Mesothelial cell of epicardium (in vitro differentiated cells): Measurements from ENCODE around the gene ITIH1. TPM values are rescaled to one million over a fixed set of nuclear protein-coding genes. Genes with fewer than 3 reads are reported as not detected.

ENCODE experiments used
- DNase-seq, 2 experiments: peaks; one replicate each; pipeline ENCODE4 v3.0.0; 2021; ENCODE audit warnings: low spot score in 2 of 2; ENCODE audit not compliant: unreplicated experiment in 2 of 2
- H3K27ac Mint-ChIP-seq: 2 replicates; pipeline ENCODE4 v1.8.0; 2021; ENCODE audit warnings: mixed read lengths
- H3K27me3 Mint-ChIP-seq: 2 replicates; pipeline ENCODE4 v1.8.0; 2021; ENCODE audit warnings: low read depth, mixed read lengths
- H3K36me3 Mint-ChIP-seq: 2 replicates; pipeline ENCODE4 v1.8.0; 2021; ENCODE audit warnings: mixed read lengths
- H3K4me1 Mint-ChIP-seq: 2 replicates; pipeline ENCODE4 v1.8.0; 2021; ENCODE audit warnings: mixed read lengths
- H3K4me3 Mint-ChIP-seq: 2 replicates; pipeline ENCODE4 v1.8.0; 2021; ENCODE audit warnings: mild to moderate bottlenecking, moderate library complexity, mixed read lengths
- H3K9me3 Mint-ChIP-seq: 2 replicates; pipeline ENCODE4 v1.8.0; 2021; ENCODE audit warnings: mixed read lengths
- total RNA-seq: library from RNA; stranded (reverse); gene quantifications from 3 replicates; pipeline ENCODE4 v1.2.1, GENCODE V29; 2021
- TF ChIP-seq, protein P1 (sequence below): fragments of 200-600 bp; sonication (generic); IDR thresholded peaks from one replicate; pipeline ENCODE4 v1.5.0; 2021; ENCODE audit warnings: antibody characterized with exemption; ENCODE audit not compliant: unreplicated experiment

ITIH1 gene
- total RNA-seq, 1 donor from 2014 or later: not detected

- Mint-ChIP-seq H3K9me3 (peaks cover 10% of the 10 kb centered on the region), H3K4me3 (no peak overlapping the region), H3K27ac (no peak overlapping the region), H3K27me3 (no peaks in the 10 kb centered on the region), H3K4me1 (no peaks in the 10 kb centered on the region), H3K36me3 (peaks cover 58% of the 10 kb centered on the region)
- TF ChIP-seq, protein P1, sequence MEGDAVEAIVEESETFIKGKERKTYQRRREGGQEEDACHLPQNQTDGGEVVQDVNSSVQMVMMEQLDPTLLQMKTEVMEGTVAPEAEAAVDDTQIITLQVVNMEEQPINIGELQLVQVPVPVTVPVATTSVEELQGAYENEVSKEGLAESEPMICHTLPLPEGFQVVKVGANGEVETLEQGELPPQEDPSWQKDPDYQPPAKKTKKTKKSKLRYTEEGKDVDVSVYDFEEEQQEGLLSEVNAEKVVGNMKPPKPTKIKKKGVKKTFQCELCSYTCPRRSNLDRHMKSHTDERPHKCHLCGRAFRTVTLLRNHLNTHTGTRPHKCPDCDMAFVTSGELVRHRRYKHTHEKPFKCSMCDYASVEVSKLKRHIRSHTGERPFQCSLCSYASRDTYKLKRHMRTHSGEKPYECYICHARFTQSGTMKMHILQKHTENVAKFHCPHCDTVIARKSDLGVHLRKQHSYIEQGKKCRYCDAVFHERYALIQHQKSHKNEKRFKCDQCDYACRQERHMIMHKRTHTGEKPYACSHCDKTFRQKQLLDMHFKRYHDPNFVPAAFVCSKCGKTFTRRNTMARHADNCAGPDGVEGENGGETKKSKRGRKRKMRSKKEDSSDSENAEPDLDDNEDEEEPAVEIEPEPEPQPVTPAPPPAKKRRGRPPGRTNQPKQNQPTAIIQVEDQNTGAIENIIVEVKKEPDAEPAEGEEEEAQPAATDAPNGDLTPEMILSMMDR: no peak
- DNase-seq: no peak
Observed at GRCh38 chr3:52754373-52754772, 23.0 kb upstream of the ITIH1 start.

DNA sequence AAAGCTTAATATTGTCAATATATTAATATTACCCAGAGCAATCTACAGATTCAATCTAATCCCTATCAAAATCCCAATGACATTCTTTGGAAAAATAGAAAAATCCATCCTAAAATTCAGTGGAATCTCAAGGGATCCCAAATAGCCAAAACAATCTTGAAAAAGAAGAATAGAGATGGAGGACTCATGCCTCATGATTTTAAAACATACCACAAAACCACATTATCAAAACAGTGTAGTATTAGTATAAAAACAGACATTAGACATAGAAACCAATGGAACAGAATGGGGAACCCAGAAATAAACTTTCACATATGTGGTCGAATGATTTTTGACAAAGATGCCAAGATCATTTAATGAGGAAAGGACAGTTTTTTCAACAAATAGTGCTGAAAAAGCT lies 21.3 kb upstream of the ITIH1 start:
- Mint-ChIP-seq H3K36me3 (peaks cover 55% of the 10 kb centered on the region), H3K9me3 (peaks cover 10% of the 10 kb centered on the region)

GRCh38 chr3:52763466-52763865 lies 13.9 kb upstream of the ITIH1 start:
- H3K36me3 Mint-ChIP-seq: peaks cover 45% of the 10 kb centered on the region

More for the DNA sequence above, 21.3 kb upstream of the ITIH1 start:
- Mint-ChIP-seq H3K4me1 (no peaks in the 10 kb centered on the region), H3K27me3 (no peaks in the 10 kb centered on the region), H3K4me3 (no peak overlapping the region), H3K27ac (no peak overlapping the region)
- no peak for DNase-seq
- TF ChIP-seq, protein P1: no peak

GRCh38 chr3:52769786-52770455 lies 7.5 kb upstream of the ITIH1 start:
- no peaks in the 10 kb centered on the region for H3K9me3 Mint-ChIP-seq
- H3K4me1 Mint-ChIP-seq: peaks cover 13% of the 10 kb centered on the region
- H3K36me3 Mint-ChIP-seq: peaks cover 14% of the 10 kb centered on the region
- H3K27ac Mint-ChIP-seq: peak overlapping the region; percentile 90
- TF ChIP-seq, protein P1: no peak
- peak overlapping the region; percentile 94 for H3K4me3 Mint-ChIP-seq
- no peak for DNase-seq
- no peaks in the 10 kb centered on the region for H3K27me3 Mint-ChIP-seq

More at GRCh38 chr3:52763466-52763865, 13.9 kb upstream of the ITIH1 start:
- TF ChIP-seq, protein P1: no peak
- Mint-ChIP-seq H3K27me3 (no peaks in the 10 kb centered on the region), H3K9me3 (no peaks in the 10 kb centered on the region), H3K4me1 (no peaks in the 10 kb centered on the region), H3K27ac (no peak overlapping the region), H3K4me3 (no peak overlapping the region)
- no peak for DNase-seq

DNA sequence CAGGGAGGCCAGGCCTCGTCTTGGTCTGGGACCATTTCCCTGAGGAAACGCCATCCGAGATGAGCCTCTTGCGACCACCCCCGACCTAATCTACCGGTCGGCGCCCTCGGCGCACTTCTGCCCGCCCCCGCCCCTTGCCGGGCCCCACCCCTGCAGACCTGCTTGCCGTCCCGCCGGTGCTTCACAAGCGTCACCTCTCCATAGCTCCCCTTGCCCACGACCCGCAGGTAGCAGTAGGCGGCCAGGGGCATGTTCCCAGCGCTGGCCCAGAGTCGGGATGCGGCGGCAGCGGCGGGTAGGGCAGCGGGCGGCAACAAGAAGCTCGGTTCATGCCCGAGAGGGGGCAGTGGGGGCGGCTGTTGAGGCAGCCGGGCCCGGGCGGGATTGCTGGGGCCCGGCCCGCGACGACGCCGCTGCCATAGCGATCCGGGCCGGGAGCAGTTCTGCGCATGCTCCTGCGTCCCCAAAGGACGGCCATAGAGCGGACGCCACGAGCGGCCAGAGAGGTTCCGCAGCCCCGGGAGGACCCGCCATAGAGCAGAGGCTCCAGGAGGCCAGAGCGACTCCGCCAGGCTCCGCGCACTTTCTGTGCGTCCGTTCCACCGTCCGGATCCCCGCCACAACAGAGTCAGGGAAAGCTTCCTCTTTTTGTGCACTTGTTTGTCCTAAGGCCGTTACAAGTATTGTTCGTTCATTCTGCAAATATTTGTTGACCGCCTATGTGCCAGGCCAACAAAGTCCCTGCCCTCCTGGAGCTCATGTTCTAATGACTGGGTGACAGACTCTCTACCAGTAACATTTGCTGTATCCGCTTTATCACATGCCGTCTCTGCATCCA lies 6.7 kb upstream of the ITIH1 start, which contains the start of gene NEK4:
Gene NEK4, minus strand, starts transcription at position 445 of the 838 bp plus-strand sequence. Its CDS starts 194 bp downstream, at position 251.
- peak within 1 kb of the TSS; percentile 94 for H3K4me3 Mint-ChIP-seq
- peaks cover 13% of the 10 kb centered on the region for H3K4me1 Mint-ChIP-seq
- TF ChIP-seq, protein P1: no peak
- DNase-seq: peak; percentile 85 to 91
- H3K9me3 Mint-ChIP-seq: no peaks in the 10 kb centered on the region
- H3K36me3 Mint-ChIP-seq: peaks cover 12% of the 10 kb centered on the region
- peak within 1 kb of the TSS; percentile 97 for H3K27ac Mint-ChIP-seq
- no peaks in the 10 kb centered on the region for H3K27me3 Mint-ChIP-seq
